IPS-18a (cell line): ENCODE results near the gene OR6A2.
"Not testable (repeated sequence)": the region's sequence is repeated elsewhere in the genome, so short reads cannot be mapped to it uniquely, and the experiment has no call there.

Experiments used
- H3K27ac ChIP-seq: one replicate; pipeline ENCODE4 v1.5.1; 2013; ENCODE audit warnings: low read length
- H3K27me3 ChIP-seq: one replicate; pipeline ENCODE4 v1.6.1; 2013; ENCODE audit warnings: mild to moderate bottlenecking, low read length; ENCODE audit not compliant: control insufficient read depth, insufficient read depth
- H3K36me3 ChIP-seq: one replicate; pipeline ENCODE4 v1.6.1; 2013; ENCODE audit warnings: low read depth, low read length; ENCODE audit not compliant: control insufficient read depth
- H3K4me1 ChIP-seq: one replicate; pipeline ENCODE4 v1.6.1; 2013; ENCODE audit warnings: low read depth, low read length; ENCODE audit not compliant: control insufficient read depth
- H3K4me3 ChIP-seq: one replicate; pipeline ENCODE4 v1.5.1; 2013; ENCODE audit warnings: low read length
- H3K9ac ChIP-seq: one replicate; pipeline ENCODE4 v1.6.1; 2013; ENCODE audit warnings: mild to moderate bottlenecking, low read length, moderate library complexity
- H3K9me3 ChIP-seq: one replicate; pipeline ENCODE4 v1.6.1; 2013; ENCODE audit warnings: low read depth, low read length; ENCODE audit not compliant: control insufficient read depth

OR6A2 gene

DNA sequence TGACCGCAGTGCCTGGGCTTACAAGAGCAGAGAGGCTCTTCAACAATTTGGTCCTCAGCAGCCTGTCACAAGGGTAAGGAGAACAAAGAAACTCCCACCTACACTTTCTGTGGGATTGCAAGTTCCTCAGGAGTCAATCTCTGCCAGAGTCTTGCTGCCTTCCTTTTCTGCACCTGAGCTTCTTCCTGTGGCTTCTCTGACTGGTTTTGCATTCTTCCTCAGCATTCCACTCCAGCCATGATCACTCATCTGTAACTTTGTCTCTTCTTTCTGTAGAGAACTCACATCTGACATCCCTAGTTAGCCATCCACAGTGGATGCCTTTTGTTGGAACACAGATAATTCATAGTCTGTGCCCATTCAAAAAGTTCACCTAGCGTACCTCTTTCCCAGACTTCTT lies 14.2 kb upstream of the OR6A2 start:
- no peaks in the 10 kb centered on the region for H3K9me3 ChIP-seq
- H3K36me3 ChIP-seq = no peaks in the 10 kb centered on the region
- no peaks in the 10 kb centered on the region for H3K27me3 ChIP-seq
- no peak overlapping the region for H3K9ac ChIP-seq
- H3K27ac ChIP-seq = no peak overlapping the region
- no peak overlapping the region for H3K4me3 ChIP-seq
- H3K4me1 ChIP-seq = no peaks in the 10 kb centered on the region

DNA sequence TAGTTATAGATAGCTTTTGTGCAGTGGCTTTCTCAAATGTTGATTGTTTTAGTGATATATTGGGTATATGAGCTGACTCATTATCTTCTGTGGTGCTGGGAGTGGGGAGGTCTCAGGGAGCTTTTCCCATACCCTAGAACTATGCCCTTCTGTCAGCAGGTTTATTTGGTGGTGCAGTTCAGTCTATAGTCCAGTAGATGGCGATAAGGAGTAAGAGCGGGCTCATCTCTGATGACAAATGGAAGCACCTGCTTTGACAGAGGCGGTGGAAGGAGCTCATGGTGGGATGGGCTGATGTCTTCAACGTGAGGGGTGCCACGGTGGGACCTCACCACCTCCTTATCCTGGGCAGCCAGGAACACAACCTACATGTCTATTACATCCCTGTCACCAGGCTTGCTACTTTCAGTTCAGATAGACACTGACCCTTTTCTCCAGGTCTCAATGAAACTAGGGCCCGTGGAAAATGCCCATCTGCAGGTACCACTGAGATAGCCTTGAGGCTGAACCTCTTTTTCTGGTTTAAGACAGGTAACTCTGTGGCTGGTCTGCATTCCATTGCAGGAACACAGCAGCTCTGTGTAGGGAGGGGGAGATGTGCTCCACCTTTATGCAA lies 13.0 kb upstream of the OR6A2 start:
- H3K9ac ChIP-seq = no peak overlapping the region
- no peaks in the 10 kb centered on the region for H3K4me1 ChIP-seq
- no peaks in the 10 kb centered on the region for H3K27me3 ChIP-seq
- no peak overlapping the region for H3K4me3 ChIP-seq
- no peak overlapping the region for H3K27ac ChIP-seq
- no peaks in the 10 kb centered on the region for H3K9me3 ChIP-seq
- H3K36me3 ChIP-seq = no peaks in the 10 kb centered on the region

DNA sequence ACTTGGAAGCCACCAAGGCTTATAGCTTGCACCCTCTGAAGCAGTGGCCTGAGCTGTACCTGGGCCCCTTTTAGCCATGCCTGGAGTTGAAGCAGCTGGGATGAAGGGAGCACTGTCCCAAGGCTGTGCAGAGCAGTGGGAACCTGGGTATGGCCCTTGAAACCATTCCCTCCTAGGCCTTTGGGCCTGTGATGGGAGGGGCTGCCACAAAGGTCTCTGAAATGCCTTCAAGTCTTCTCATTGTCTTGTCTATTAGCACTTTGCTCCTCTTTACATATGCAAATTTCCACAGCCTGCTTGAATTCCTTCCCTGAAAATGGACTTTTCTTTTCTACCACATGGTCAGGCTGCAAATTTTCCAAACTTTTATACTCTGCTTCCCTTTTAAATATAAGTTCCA lies 1.6 kb upstream of the OR6A2 start:
- not testable (repeated sequence) for H3K9me3 ChIP-seq, H3K36me3 ChIP-seq, H3K27me3 ChIP-seq, H3K4me1 ChIP-seq, H3K27ac ChIP-seq, H3K9ac ChIP-seq, H3K4me3 ChIP-seq

DNA sequence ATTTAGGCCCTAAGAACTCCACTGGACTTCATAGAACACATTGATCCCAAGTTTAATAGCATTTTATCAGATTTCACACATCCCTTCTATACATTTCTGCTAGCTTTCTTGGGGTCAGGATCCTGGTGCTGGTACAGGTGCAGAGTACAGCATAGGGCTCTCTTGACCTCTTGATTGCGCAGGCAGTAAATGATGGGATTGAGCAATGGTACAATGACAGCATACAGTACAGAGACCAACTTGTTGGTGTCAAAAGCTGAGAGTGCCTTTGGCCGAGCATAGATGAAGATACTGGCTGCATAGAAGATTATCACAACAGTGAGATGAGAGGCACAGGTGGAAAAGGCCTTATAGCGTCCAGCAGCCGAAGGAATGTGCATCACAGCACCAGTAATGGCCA lies 4.8 kb downstream of the OR6A2 start:
- H3K27ac ChIP-seq = no peak overlapping the region
- no peak overlapping the region for H3K4me3 ChIP-seq
- no peaks in the 10 kb centered on the region for H3K9me3 ChIP-seq
- H3K9ac ChIP-seq = no peak overlapping the region
- H3K27me3 ChIP-seq = no peaks in the 10 kb centered on the region
- no peaks in the 10 kb centered on the region for H3K36me3 ChIP-seq
- no peaks in the 10 kb centered on the region for H3K4me1 ChIP-seq

- no peaks in the 10 kb centered on the region for H3K9me3 ChIP-seq
- H3K4me1 ChIP-seq = no peaks in the 10 kb centered on the region
- no peaks in the 10 kb centered on the region for H3K27me3 ChIP-seq
- no peak overlapping the region for H3K27ac ChIP-seq
- H3K4me3 ChIP-seq = no peak overlapping the region
- H3K9ac ChIP-seq = no peak overlapping the region
- H3K36me3 ChIP-seq = no peaks in the 10 kb centered on the region
These were observed 8.9 kb downstream of the OR6A2 start for GRCh38 chr11:6790546-6790945.

DNA sequence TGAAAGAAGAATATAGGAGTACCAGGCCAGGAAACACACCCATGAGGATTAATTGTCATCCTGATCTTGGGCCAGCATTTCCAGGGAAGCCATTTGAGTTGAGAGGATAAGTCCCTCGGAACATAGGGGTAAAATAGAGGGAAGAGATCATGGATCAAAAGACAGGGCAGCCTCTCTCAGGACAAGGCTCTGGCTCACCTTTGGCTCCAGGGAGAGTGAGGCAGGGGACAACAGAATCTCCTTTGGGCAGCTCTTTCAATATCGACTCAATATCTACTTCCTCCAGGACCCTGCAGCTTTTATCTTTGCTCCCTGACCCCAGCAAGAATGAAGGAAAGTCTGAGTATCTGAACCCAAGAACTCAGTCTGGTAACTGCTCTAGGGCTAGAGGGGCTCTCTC lies 16.8 kb downstream of the OR6A2 start, which contains the start of gene OR2AG1:
OR2AG1 (plus strand) TSS at position 301 of the 400 bp plus-strand sequence. CDS start 2,018 bp downstream, outside the sequence.
- Histone ChIP-seq H3K9ac (no peak within 1 kb of the TSS), H3K4me3 (no peak within 1 kb of the TSS), H3K36me3 (no peaks in the 10 kb centered on the region)

GRCh38 chr11:6780829-6781228 lies 18.7 kb downstream of the OR6A2 start:
- H3K4me3 ChIP-seq = no peak overlapping the region

More for the DNA sequence above, 16.8 kb downstream of the OR6A2 start, which contains the start of gene OR2AG1:
- H3K27ac ChIP-seq = no peak within 1 kb of the TSS
- no peaks in the 10 kb centered on the region for H3K4me1 ChIP-seq
- no peaks in the 10 kb centered on the region for H3K27me3 ChIP-seq
- H3K9me3 ChIP-seq = no peaks in the 10 kb centered on the region

GRCh38 chr11:6778518-6778917 lies 21.0 kb downstream of the OR6A2 start:
- Histone ChIP-seq H3K36me3 (no peaks in the 10 kb centered on the region), H3K4me3 (no peak overlapping the region)

More at GRCh38 chr11:6780829-6781228, 18.7 kb downstream of the OR6A2 start:
- no peak overlapping the region for H3K9ac ChIP-seq
- H3K27ac ChIP-seq = no peak overlapping the region
- no peaks in the 10 kb centered on the region for H3K9me3 ChIP-seq
- no peaks in the 10 kb centered on the region for H3K4me1 ChIP-seq
- H3K36me3 ChIP-seq = no peaks in the 10 kb centered on the region
- H3K27me3 ChIP-seq = no peaks in the 10 kb centered on the region

GRCh38 chr11:6771926-6772893 lies 27.3 kb downstream of the OR6A2 start, which contains the start of gene OR2AG2:
TSS of gene OR2AG2 (minus strand) at chr11:6771976. CDS start at chr11:6768957, 3,019 bp downstream.
- Histone ChIP-seq H3K27me3 (no peaks in the 10 kb centered on the region), H3K9me3 (no peaks in the 10 kb centered on the region), H3K9ac (no peak within 1 kb of the TSS), H3K4me3 (no peak within 1 kb of the TSS), H3K4me1 (no peaks in the 10 kb centered on the region), H3K36me3 (no peaks in the 10 kb centered on the region), H3K27ac (no peak within 1 kb of the TSS)

More at GRCh38 chr11:6778518-6778917, 21.0 kb downstream of the OR6A2 start:
- H3K27me3 ChIP-seq = no peaks in the 10 kb centered on the region
- H3K9me3 ChIP-seq = no peaks in the 10 kb centered on the region
- no peaks in the 10 kb centered on the region for H3K4me1 ChIP-seq
- H3K9ac ChIP-seq = no peak overlapping the region
- no peak overlapping the region for H3K27ac ChIP-seq

DNA sequence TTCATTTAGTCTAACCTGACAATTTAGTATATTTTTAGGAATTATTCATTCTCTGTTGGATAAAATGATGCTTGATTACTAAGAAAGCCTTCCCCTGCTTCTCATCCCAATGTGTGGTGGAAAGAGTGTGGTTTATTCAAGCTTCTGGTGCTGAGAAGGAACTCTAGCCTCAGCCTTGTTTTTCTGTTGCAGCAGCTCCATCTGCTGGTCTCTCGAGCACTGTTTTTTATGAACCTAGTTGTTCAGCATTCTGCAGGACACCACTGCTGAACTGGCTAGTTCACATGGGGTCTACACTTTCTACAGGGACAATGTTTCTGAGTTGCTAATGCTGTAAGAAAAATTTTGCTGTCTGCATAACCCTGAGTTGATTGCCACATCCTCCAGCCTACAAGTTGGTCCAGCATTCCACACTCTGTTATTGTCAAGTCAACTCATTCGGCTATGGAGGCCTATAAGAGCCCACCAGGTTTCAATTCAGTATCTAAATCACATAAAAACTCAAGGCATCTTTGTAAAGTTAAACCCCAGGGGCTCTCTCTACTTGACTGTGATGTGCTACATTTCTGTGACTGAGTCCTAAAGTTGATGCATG lies 42.0 kb downstream of the OR6A2 start:
- Histone ChIP-seq H3K27ac (no peak overlapping the region), H3K4me1 (no peaks in the 10 kb centered on the region), H3K9me3 (no peaks in the 10 kb centered on the region), H3K36me3 (no peaks in the 10 kb centered on the region), H3K4me3 (no peak overlapping the region), H3K27me3 (no peaks in the 10 kb centered on the region), H3K9ac (no peak overlapping the region)

DNA sequence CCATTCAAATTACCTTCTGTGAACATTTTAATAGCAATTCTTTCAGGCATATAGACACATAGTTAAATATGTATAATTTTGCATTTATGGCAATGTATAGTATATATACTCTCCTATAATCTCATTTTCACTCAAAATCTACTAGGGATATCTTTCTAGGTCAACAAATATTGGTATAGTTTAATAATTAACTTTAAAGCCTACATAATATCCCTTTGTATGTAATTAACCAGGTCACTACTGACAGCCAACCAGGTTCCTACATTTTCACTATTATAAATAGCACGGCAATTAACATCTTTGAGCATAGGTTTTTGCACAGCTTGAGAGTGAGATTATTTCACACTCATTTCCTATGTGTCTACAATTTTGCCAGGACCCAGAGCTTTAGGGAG lies 43.5 kb downstream of the OR6A2 start:
- Histone ChIP-seq H3K4me3 (no peak overlapping the region), H3K9me3 (no peaks in the 10 kb centered on the region), H3K27me3 (no peaks in the 10 kb centered on the region), H3K4me1 (no peaks in the 10 kb centered on the region), H3K9ac (no peak overlapping the region), H3K36me3 (no peaks in the 10 kb centered on the region), H3K27ac (no peak overlapping the region)
